Choroid plexus epithelial cell (primary cell): Measurements from ENCODE around the gene TRIM46.

Source experiments
- DNase-seq: peaks from one replicate; pipeline ENCODE4 v3.0.0-alpha.2; 2010; ENCODE audit warnings: low read depth
- H3K4me3 ChIP-seq: 2 replicates; pipeline ENCODE4 v1.5.1; 2011; ENCODE audit warnings: low read depth, mild to moderate bottlenecking, control low read depth, low read length, moderate library complexity
- CTCF ChIP-seq: conservative IDR thresholded peaks from 2 replicates; pipeline ENCODE4 v1.5.1; 2011; ENCODE audit warnings: low read depth, mild to moderate bottlenecking, control low read depth, inconsistent platforms, low read length, moderate library complexity

TRIM46 gene

GRCh38 chr1:155197901-155198546 lies 24.4 kb downstream of the TRIM46 start:
- no peak overlapping the region for H3K4me3 ChIP-seq
- no peak for DNase-seq
- TF ChIP-seq CTCF = no peak

- no peak for TF ChIP-seq CTCF
- no peak for DNase-seq
- no peak overlapping the region for H3K4me3 ChIP-seq
Observed at GRCh38 chr1:155198547-155198906, 24.9 kb downstream of the TRIM46 start.

GRCh38 chr1:155199792-155200191 lies 26.1 kb downstream of the TRIM46 start:
- no peak for DNase-seq
- TF ChIP-seq CTCF = no peak
- H3K4me3 ChIP-seq = no peak overlapping the region

- TF ChIP-seq CTCF = no peak
- H3K4me3 ChIP-seq = no peak overlapping the region
- DNase-seq = no peak
Observed at GRCh38 chr1:155200920-155201319, 27.3 kb downstream of the TRIM46 start.

- H3K4me3 ChIP-seq = no peak overlapping the region
- DNase-seq = no peak
- TF ChIP-seq CTCF = no peak
Observed at GRCh38 chr1:155202198-155202597, 28.5 kb downstream of the TRIM46 start.

GRCh38 chr1:155202731-155203515 lies 29.3 kb downstream of the TRIM46 start:
- DNase-seq = no peak
- H3K4me3 ChIP-seq = no peak overlapping the region
- TF ChIP-seq CTCF = no peak

GRCh38 chr1:155205035-155205434 lies 31.4 kb downstream of the TRIM46 start:
- TF ChIP-seq CTCF = no peak
- no peak for DNase-seq
- H3K4me3 ChIP-seq = no peak overlapping the region
